Body of pancreas (tissue), 4 donors: ENCODE results near the gene BPGM. TPM values are rescaled to one million over a fixed set of nuclear protein-coding genes. Genes with fewer than 3 reads are reported as not detected.
A peak's percentile ranks its signal among the peaks of the same experiment; 100 is the strongest.

ENCODE experiments used
- ATAC-seq: fragments of 150-250 bp; one replicate; pipeline ENCODE4 v1.9.1; 2016
- DNase-seq, 4 donors: peaks; one replicate each; pipeline ENCODE4 v3.0.0-alpha.2; 2019
- H3K27ac ChIP-seq, 4 donors: fragments of 200-600 bp; sonication (generic); 1 replicate in 3 of 4; 2 replicates in 1 of 4; pipeline versions ENCODE4 v1.5.1 to v1.6.1; 2016 to 2019; ENCODE audit warnings: mild to moderate bottlenecking in 1 of 4, mixed read lengths in 1 of 4, moderate library complexity in 1 of 4
- H3K27me3 ChIP-seq, 2 donors: fragments of 200-600 bp; sonication (generic); one replicate each; pipeline ENCODE4 v1.6.0; 2016; ENCODE audit warnings: mild to moderate bottlenecking in 1 of 2
- H3K36me3 ChIP-seq, 2 donors: fragments of 200-600 bp; sonication (generic); replicated peaks in 1 of 2; 2 replicates each; pipeline ENCODE4 v1.5.1; 2016; ENCODE audit warnings: low read depth in 2 of 2; ENCODE audit not compliant: insufficient read depth in 1 of 2
- H3K4me1 ChIP-seq: fragments of 200-600 bp; sonication (generic); one replicate; pipeline ENCODE4 v1.6.0; 2016
- H3K4me3 ChIP-seq, 2 donors: fragments of 200-600 bp; sonication (generic); 1 replicate in 1 of 2; 2 replicates in 1 of 2; pipeline ENCODE4 v1.5.1; 2016 to 2019
- H3K9me3 ChIP-seq, 3 donors: fragments of 200-600 bp; sonication (generic); 1 replicate in 2 of 3; 2 replicates in 1 of 3; pipeline ENCODE4 v1.5.1; 2016
- POLR2A ChIP-seq, 3 donors: fragments of 450-650 bp; IDR thresholded peaks; one replicate each; pipeline ENCODE4 v1.6.1; 2016; ENCODE audit warnings: antibody characterized with exemption in 3 of 3, mild to moderate bottlenecking in 2 of 3
- WGBS, 2 donors: methylation state at CpG; one replicate each; pipeline ENCODE4 v1.1.5; 2017; 5-methylcytosine and 5-hydroxymethylcytosine counted together
- intact Hi-C: fragments of 100-400 bp; cut with DNase I; formaldehyde crosslinking; loops from one replicate; pipeline ENCODE4 v1.15.1; 2023
- total RNA-seq, 2 donors: library from RNA; depleted of rRNA; stranded (reverse); fragments of >200 nt; gene quantifications; one replicate each; pipeline ENCODE4 v1.1.0, GENCODE V29; 2016
- TF ChIP-seq, protein P1 (sequence below), 7 experiments: fragments of 450-650 bp in 4 of 7; fragments of 200-600 bp in 3 of 7; sonication (generic) in 3 of 7; IDR thresholded peaks; one replicate each; pipeline ENCODE4 v1.5.1; 2016 to 2019; ENCODE audit warnings: antibody characterized with exemption in 7 of 7

The BPGM gene
- total RNA-seq, 2 donors from 2014 or later: 2.6 to 7.8 TPM

GRCh38 chr7:134714470-134715205 is 68.0 kb downstream of the BPGM start:
- no peak for TF ChIP-seq POLR2A (IDR thresholded peaks at IDR 0.05)
- TF ChIP-seq, protein P1, sequence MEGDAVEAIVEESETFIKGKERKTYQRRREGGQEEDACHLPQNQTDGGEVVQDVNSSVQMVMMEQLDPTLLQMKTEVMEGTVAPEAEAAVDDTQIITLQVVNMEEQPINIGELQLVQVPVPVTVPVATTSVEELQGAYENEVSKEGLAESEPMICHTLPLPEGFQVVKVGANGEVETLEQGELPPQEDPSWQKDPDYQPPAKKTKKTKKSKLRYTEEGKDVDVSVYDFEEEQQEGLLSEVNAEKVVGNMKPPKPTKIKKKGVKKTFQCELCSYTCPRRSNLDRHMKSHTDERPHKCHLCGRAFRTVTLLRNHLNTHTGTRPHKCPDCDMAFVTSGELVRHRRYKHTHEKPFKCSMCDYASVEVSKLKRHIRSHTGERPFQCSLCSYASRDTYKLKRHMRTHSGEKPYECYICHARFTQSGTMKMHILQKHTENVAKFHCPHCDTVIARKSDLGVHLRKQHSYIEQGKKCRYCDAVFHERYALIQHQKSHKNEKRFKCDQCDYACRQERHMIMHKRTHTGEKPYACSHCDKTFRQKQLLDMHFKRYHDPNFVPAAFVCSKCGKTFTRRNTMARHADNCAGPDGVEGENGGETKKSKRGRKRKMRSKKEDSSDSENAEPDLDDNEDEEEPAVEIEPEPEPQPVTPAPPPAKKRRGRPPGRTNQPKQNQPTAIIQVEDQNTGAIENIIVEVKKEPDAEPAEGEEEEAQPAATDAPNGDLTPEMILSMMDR (IDR thresholded peaks at IDR 0.05): no peak
- WGBS, 2 donors: 73 to 82% methylated on average over 2 of the region's 2 CpGs
- no peak overlapping the region for H3K4me3 ChIP-seq
- no peak for DNase-seq
- no peak overlapping the region for H3K27ac ChIP-seq
- no peak for ATAC-seq
- H3K36me3 ChIP-seq: no peaks in the 10 kb centered on the region
- H3K4me1 ChIP-seq: no peaks in the 10 kb centered on the region
- no peaks in the 10 kb centered on the region for H3K9me3 ChIP-seq
- H3K27me3 ChIP-seq: no peaks in the 10 kb centered on the region
- intact Hi-C loops: no loop called here

DNA sequence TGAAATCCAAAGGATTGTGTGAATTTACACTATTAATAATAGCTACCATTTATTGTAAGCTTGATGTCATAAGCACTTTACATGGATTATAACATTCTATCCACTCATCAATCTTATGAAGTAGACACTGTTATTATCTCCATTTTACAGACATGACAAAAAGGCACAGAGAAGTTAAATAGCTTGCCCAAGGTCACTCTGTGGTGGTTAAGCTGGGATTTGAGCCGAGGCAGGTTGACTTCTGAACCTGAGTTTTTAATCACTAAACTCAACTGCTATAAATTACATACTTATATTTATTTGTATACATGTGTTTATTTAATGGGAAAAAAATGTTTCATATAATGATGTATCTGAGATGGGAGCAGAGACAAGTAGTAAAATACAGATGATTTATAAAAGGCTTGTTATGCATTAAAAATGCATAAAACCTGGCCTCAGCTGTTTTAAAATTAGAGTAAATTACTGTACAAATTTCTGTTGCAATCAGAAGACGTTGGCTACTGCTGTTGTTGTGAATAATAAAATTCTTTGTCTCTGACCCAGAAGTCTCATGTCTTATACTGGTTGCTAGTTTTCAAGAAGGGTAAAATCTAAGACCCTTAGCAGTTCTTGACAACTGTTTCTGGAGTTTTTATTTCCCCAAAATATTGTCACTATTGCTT is 71.7 kb downstream of the BPGM start:
- 37 to 38% methylated on average over 2 of the region's 2 CpGs for WGBS, 2 donors
- no peaks in the 10 kb centered on the region for H3K9me3 ChIP-seq
- intact Hi-C loops: no loop called here
- ATAC-seq: no peak
- DNase-seq: no peak
- H3K27ac ChIP-seq: no peak overlapping the region
- no peaks in the 10 kb centered on the region for H3K4me1 ChIP-seq
- no peak overlapping the region for H3K4me3 ChIP-seq
- TF ChIP-seq, protein P1 (IDR thresholded peaks at IDR 0.05): no peak
- no peak for TF ChIP-seq POLR2A (IDR thresholded peaks at IDR 0.05)
- H3K36me3 ChIP-seq: no peaks in the 10 kb centered on the region
- no peaks in the 10 kb centered on the region for H3K27me3 ChIP-seq

- no peak for ATAC-seq
- H3K4me1 ChIP-seq: no peaks in the 10 kb centered on the region
- peak overlapping the region in 1 of 4 donors; percentile 30 for H3K27ac ChIP-seq
- intact Hi-C loops: no loop called here
- no peaks in the 10 kb centered on the region for H3K9me3 ChIP-seq
- no peak overlapping the region for H3K4me3 ChIP-seq
- WGBS, 2 donors: 37 to 45% methylated on average over 5 of the region's 5 CpGs
- TF ChIP-seq, protein P1 (IDR thresholded peaks at IDR 0.05): no peak
- TF ChIP-seq POLR2A (IDR thresholded peaks at IDR 0.05): no peak
- no peaks in the 10 kb centered on the region for H3K27me3 ChIP-seq
- H3K36me3 ChIP-seq: no peaks in the 10 kb centered on the region
- no peak for DNase-seq
Measured at GRCh38 chr7:134720091-134720935, 73.7 kb downstream of the BPGM start.

DNA sequence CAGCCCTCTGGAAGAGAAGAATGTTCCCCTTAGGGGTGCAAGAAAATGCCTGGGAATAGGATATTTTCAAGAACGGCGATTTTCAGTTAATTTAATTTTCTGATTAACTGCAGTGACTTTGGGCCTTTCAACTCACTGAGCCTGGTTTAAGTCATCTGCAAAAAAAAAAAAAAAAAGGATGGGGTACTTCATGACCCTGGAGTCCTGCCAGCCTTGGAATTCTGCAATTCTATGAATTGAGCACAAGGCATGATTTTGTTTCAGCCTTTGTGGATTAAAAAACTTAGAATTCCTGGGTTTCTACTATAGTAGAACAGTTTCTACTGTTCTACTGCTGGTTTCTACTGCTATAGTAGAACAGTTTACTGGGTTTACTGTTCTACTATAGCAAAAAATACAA is 74.5 kb downstream of the BPGM start:
- no peak for TF ChIP-seq POLR2A (IDR thresholded peaks at IDR 0.05)
- TF ChIP-seq, protein P1 (IDR thresholded peaks at IDR 0.05): no peak
- ATAC-seq: no peak
- H3K27me3 ChIP-seq: no peaks in the 10 kb centered on the region
- DNase-seq: no peak
- H3K36me3 ChIP-seq: no peaks in the 10 kb centered on the region
- no peaks in the 10 kb centered on the region for H3K4me1 ChIP-seq
- peak overlapping the region in 1 of 4 donors; percentile 27 for H3K27ac ChIP-seq
- no peak overlapping the region for H3K4me3 ChIP-seq
- 77 to 93% methylated on average over 2 of the region's 2 CpGs for WGBS, 2 donors
- H3K9me3 ChIP-seq: no peaks in the 10 kb centered on the region
- intact Hi-C loops: no loop called here
